NCI-H2081 treated with DMSO at 0.1 percent for 48 hours (cell line): Measurements from ENCODE around the gene NFIC.

Experiments
- DNase-seq: peaks from one replicate; lab custom pipeline; 2025; lab: John Stamatoyannopoulos, UW

NFIC gene

DNA sequence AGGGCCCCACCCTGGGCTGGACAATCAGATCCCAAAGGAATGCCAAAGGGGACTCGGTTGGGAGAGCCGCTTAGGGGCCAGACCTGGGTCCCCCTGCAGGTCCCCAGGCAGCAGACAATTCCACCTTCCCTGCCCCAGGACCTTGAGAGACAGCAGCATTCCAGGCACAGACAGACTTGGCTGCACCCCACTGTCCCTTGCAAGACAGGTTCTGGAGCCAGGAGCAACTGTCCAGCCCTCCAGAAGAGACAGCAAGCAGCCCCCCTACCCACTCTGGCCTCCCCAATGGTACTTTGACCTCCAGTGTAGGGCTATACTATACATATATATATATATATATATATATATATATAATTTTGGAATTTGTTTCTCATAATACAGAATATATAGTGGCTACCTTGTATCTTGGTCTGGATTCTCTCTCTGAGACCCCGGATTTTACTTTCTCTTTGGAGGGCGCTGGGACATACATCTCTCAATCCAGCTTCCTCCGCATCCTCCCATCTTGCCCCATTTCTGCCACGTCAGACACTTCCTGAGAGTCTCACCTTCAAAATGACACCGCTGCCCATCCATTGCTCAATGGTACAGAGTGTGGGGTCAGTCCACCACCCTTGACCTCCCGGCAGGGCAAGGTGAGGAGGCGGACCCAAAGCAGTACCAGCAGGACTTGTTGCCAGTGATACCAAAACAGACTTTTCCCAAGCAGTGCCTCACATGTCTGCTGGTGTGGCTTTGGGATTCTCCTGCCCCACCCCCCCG, 101.2 kb downstream of the NFIC start:
- no peak for DNase-seq

DNA sequence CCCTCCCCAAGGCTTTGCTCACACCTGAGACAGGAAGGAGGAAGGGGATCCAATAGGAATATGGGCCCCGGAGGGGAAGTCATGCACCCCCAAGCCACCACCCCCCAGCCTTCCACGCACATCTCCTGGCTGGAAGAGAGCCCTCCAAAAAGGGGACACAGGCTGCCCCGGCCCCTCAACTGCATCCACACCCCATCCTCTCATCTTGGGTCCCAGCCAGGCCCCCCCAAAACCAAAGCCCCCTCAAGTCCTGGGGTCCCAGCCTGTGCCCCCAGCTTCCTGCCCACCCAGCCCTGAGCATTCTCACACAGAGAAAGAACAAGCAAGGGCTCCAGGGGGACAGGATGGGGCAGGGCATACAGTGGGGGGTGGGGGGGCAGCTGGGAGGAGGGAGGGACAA, 101.8 kb downstream of the NFIC start:
- DNase-seq, result no peak

DNA sequence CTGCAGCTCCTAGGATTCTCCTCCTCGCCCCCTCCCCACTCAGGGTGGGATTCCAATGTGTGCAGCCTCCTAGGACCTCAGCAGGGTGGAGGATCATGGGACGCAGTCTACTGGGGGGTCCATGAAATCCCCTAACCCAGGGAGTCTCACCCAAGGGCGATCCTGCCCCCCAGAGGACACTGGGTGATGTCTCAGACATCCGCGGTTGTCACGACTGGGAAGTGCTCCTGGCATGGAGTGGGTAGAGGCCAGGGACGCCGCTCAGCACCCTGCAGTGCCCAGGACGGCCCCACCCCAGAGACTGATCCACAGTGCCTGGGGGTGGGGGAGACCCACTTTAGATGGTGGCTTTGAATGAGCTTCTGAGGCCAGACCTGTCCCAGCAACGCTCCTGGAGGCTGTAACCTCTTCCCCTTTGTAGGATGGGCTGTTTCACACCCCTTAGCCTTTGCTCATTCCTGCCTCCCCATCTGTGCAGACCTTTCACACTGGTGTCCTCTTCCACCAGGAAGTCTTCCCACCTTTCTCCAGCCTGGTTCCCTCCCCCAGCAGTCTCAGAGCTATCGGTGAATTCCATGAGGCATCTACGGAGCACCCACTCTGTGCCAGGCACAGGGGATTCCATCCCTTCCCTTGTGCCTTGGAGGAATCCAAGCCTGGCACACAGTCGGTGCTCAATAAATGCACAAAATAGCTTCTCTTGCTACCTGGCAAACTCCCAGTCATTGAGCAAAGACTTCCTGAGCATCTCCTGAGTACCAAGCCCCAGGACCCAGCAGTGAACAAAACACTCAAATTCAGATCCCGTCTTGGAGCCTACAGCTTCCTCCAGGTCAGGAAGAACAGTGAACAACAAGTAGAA, 103.5 kb downstream of the NFIC start:
- no peak for DNase-seq

DNA sequence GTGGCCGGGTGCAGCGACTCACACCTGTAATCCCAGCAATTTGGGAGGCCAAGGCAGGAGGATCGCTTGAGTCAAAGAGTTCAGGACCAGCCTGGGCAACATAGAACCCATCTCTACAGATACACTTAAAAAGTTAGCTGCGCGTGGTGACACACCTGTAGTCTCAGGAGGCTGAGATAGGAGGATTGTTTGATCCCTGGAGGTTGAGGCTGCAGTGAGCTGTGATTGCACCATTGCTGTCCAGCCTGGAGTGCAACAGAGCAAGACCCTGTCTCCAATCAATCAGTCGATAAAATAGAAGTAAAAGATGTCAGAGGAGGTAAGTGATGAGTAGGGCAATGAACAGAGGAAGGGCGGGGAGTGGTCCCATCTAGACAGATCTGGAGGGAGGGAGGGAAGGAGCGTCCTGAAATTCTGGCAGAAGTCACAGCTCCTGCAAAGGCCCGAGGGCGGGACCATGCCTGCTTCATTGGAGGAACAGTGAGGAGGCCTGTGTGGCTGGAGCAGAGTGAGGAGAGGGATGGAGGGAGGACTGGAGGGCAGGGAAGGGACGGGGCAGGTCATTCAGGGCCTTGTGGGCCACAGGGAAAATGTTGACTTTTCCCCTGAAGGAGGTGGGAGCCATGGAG, 104.2 kb downstream of the NFIC start:
- DNase-seq, result no peak

DNA sequence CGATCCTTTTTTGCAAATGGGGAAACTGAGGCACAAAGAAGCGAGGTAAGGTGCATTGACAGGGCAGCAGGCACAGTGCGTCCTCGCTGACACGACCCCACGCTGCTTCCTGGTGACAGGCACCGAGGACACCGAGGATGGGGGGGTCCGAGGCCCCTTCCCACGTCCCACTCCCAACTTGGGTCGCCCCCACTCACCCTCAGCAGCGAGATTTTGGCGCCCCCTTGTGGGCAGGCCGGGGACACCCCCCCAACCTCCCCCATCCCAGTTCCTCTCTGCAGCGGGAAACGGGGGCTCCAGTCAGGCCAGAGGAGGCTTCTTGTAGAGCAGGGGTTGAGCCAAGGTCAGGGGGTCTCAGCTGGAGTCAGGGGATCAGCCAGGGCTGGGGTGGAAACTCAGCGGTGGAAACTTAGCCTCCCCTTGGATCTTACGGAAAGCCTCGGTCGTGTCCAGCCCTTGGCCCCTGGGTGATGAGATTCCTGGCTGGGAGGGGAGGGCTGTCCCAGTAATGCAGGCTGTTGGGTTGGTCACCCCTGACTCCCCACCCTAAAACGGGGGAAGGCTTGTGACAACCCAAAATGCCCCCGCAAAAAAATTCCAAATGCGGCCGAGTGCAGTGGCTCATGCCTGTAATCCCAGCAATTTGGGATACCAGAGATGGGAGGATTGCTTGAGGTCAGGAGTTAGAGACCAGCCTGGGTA, 105.7 kb downstream of the NFIC start:
- DNase-seq, result no peak

DNA sequence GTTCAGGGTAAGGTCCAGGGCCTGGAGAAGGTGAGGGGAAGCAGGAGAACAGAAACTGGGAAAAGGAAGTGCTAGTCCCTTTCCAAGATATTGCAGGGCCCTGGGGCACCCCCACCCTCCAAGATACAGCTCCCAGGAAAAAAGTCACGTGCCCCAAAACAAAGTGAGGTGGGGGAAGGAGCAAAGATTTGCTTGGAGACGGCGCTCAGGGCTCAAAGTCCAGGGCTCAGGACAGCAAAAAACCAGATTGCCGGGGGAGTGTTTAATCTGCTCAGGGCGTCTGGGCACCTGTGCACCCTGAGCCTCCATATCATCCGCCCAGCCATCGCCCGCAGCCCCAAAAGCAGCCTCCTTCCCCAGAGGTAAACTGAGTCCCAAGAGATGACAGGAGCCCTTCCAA, 107.6 kb downstream of the NFIC start:
- DNase-seq, result no peak

DNA sequence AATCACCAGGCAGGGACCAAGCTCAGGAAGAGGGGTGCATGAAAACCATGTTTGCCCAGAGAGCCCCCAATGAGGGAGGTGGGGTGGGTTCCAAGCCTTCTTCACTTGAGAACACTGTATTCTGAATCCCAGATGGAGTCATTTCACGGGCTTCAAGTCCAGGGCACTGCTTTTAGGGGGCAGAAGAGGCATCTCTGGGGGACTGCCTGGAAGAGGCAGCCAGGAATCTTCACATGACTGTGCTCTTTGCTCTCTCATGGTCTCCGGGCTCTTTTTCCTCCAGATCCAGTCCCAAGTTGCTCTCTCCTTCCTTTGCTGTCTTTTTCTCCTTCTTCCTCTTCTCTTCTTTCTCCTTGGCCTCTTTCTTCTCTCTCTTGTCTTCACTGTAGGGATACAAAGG, 108.2 kb downstream of the NFIC start:
- no peak for DNase-seq

DNA sequence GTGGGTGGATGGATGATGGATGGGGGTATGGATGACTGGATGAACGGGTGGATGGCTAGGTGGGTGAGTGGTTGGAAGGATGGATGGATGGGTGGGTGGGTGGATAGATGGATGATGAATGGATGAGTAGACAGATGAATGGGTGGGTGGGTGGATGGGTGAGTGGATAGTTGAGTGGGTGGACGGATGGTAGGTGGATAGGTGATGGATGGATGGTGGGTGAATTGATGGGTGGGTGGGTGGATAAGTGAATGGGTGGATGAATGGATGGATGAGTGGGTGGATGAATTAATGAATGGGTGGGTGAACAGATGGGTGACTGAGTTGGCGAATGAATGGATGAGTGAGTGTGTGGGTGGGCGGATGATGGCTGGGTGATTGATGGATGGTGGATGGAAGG, 109.1 kb downstream of the NFIC start:
- no peak for DNase-seq

DNA sequence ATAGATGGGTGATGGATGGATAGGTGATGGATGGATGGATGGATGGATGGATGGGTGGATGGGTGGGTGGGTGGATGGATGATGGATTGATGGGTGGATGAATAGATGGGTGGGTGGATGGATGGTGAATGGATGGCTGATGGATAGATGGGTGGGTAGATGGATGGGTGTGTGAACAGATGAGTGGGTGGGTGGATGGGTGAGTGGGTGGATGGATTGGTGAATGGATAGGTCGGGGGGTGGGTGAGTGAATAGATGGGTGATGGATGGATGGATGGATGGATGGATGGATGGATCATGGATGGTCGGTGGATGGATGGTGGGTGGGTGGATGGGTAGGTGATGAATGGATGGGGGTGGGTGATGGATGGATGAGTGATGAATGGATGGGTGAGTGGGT, 110.4 kb downstream of the NFIC start:
- DNase-seq, result no peak

DNA sequence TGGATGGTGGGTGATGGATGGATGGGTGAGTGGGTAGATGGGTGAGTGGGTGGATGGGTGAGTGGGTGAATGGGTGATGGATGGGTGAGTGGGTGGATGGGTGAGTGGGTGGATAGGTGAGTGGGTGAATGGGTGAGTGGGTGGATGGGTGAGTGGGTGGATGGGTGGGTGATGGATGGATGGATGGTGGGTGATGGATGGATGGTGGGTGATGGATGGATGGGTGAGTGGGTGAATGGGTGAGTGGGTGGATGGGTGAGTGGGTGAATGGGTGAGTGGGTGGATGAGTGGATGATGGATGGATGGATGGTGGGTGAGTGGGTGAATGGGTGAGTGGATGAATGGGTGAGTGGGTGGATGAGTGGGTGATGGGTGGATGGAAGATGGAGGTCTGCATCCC, 111.1 kb downstream of the NFIC start:
- DNase-seq, result no peak

DNA sequence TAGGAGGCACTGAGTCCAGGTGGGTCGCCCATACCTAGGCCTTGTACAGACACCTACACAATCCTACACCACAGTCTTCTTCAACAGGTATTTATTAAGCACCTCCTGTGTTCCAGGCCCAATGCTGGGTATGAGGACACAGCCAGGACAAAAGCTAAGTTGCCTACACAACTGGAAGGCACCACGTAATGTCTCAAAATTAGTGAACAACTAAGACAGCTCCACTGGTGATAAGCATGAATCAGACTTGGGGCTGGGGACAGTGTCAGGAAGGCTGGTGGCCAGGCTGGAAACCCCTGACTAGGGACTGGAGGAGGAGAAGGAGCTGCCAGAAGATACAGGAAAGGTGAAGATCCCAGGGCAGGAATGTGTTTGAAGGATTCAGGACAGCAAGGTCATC, 111.6 kb downstream of the NFIC start:
- DNase-seq, result no peak

DNA sequence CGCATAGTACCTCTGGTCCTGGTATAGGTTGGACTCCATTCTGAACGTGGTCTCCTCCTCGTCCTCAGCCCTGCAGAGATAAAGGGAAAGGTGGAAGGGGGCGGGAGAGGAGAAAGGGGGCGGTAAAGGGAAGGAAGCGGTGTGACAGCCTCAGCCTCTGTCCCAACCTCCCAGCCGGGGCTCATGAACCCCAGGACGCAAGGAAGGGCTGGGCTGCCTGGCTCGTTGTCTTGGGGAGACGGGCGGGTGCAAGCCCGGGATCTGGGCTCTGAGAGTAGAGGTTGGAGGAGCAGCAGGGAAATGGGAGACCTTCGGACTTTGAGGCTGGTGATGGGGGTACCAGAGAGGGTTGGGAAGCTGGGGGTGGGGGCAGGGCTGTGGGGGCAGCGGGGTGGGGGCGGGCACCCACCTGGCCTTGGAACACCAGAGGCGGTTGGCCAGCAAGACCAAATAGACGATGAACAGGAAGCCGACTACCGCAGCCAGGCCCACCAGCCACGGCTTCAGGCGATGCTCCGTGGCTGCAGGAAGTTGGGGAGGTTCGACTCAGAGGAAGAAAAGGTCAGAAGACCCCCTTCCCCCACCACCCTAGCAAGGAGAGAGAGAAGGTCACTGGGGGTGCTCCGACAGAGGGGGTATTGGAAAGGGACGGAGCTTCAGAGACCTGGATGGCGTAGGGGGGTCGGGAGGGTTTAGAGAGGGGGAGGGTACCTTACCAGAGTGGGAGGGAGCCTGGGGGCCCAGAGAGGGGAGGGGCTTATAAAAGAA, 112.2 kb downstream of the NFIC start:
- no peak for DNase-seq

DNA sequence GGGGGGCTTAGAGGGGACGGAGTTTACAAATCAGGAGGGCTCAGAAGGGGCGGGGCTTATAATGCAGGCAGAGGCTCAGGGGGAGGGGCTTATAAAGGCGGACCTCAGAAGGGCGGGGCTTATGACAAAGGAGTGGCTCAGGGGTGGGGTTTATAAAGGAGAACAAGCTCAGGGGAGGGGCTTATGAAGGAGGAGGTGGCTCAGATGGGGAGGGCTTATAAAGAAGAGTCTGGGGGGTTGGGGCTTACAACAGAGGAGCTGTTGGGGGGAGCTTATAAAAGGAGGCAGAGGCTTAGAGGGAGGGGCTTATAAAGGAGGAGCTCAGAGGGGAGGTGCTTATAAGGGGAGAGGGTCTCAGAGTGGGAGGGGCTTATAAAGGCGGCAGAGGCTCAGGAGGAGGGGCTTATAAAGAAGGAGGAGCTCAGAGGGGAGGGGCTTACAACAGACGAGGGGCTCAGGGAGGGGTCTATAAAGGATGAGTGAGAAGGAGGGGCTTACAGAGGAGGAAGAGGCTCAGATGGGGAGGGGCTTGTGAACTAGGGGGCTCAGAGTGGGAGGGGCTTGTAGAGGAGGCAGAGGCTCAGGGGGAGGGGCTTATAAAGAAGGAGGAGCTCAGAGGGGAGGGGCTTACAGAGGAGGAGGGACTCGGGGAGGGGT, 112.9 kb downstream of the NFIC start:
- no peak for DNase-seq

DNA sequence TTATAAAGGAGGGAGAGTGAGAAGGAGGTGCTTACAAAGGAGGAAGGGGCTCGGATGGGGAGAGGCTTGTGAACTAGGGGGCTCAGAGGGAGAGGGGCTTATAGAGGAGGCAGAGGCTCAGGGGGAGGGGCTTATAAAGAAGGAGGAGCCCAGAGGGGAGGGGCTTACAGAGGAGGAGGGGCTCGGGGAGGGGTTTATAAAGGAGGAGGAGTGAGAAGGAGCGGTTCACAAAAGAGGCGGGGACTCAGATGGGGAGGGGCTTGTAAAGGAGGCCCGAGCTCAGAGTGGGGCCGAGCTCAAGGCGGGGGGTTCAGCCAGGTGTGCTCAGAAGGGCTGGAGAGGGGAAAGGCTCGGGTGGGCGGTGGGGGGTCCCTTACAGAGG, 113.4 kb downstream of the NFIC start:
- no peak for DNase-seq

DNA sequence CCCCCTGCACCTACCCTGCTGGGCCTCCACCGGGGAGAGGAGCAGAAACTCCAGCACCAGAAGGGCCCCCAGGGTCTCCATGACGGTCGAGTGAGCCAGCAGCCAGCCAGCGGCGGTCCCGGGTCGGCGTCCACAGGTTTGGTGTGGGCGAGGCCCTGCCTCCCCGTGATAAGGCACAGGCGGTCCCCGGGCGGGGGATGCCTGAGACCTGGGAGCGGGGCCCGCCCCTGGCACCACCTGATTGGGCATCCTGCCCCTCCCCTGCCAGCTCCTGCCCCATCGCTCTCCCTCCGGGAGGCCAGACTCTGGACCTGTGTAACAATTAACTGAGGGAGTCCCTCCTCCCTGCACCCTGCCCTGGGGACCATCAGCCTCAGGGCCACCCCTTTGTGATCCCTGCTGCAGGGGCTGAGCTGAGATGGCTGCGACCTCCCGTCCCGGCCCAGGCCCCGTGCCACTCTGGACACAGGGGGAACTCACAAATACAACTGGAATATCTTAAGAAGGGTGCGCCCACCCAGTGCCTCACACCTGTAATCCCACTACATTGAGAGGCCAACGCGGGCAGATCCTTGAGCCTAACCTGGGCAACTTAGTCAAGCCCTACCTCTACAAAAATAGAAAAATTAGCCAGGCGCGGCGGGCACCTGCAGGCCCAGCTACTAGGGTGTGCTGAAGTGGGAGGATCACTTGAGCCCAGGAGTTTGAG, 114.2 kb downstream of the NFIC start, which contains the start of gene SMIM24:
TSS of gene SMIM24 (minus strand) at position 143 of the 709 bp plus-strand sequence. CDS start at position 81, 62 bp downstream.
- no peak for DNase-seq

DNA sequence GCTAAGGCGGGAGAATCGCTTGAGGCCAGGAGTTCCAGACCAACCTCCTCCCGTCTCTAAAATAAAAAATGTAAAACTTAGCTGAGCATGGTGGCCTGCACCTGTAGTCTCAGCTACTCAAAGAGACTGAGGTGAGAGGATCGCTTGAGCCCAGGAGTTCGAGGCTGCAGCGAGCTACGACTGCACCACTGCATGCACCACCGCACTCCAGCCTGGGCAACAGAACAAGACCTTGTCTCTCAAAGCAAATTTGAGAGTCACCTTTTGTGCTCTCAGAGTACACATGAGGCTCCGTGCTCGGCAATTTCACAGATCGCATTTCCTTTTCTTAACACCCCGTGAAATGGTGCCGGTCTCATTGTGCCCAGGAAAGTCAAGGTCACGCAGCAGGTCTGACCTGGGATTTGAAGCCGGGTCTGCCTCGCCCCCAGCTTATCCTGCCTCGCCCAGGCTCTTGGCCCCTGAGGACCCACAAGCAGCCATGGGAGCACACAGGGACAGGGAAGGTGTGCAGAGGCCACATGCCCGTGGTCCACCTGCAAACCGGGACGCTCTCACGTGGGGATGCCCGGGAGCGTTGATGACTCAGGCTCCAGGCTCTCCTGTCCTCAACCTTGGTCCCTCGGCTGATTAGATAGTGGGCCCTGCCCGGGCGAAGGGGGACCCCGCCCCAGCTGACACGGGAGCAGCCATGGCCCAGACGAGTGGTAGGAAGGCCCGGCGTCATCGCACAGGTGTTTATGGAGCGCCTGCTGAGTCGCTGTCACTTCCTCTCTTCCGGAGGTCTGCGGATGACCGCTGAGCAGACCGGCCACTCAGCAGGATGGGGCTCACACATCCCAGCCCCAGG, 115.1 kb downstream of the NFIC start:
- DNase-seq, result no peak

DNA sequence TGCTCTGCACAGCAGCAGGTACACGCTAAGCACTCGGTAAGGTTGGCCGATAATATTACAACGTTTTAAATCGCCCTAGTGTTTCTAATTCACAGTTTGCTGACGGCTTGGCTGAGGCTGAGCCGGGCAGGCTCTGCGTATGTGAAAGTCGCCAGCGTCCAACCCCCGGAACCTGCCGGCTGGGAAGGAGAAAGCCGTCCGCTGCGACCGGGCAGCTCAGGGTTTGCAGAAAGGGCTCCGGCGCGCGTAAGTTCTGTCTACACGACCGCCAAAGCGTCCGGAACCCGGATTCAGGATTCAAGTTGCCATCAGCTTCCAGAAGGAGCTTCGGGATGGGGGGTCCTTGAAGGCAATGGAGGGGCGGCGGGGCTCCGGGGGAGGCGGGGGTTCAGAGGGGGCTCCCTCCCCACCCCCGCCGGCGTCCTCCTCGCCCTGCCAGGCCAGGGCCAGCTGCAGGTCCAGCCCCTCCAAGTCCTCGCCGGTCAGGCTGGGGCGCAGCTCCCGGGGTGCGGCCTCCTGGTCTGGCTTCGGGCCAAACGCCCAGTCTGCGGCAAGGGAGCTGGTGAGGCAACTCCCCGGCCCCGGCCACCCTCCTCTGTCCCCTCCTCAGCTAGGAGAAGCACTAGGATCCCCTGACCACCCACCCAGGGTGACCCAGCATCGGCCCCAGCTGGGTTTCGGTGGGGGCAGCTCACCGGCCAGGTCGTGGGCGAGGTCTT, 116.3 kb downstream of the NFIC start:
- no peak for DNase-seq

DNA sequence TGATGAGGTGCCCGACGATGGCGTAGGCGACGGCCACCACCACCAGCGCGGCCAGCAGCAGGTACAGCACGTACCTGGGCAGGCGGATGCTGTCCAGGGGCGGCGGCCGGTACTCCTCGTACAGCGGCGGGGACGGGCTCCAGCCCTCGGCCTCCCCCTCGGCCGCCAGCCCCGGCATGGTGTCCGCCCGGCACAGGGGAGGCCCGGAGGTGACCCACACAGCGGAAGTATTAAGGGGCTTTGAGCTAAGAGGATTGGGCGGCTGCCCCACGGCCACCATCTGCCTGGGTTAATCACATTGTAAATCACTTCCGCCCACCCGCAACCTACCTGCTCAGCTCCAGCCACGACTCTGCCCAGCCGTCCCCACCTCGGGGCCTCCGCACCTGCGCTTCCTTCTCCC, 116.8 kb downstream of the NFIC start, which contains the start of gene SMIM44:
TSS of gene SMIM44 (minus strand) at position 216 of the 403 bp plus-strand sequence. CDS start at position 178, 38 bp downstream.
- no peak for DNase-seq
